Activated naive CD8-positive, alpha-beta T cell (primary cell): ENCODE data around the gene STOX2.

Source experiments
- H3K27ac Mint-ChIP-seq: one replicate; pipeline ENCODE4 v1.8.0; 2021; ENCODE audit warnings: mixed read lengths
- H3K27me3 Mint-ChIP-seq: one replicate; pipeline ENCODE4 v1.8.0; 2021; ENCODE audit warnings: mixed read lengths
- H3K36me3 Mint-ChIP-seq: one replicate; pipeline ENCODE4 v1.8.0; 2021; ENCODE audit warnings: mixed read lengths
- H3K4me1 Mint-ChIP-seq: one replicate; pipeline ENCODE4 v1.8.0; 2021; ENCODE audit warnings: low read depth, mixed read lengths
- H3K4me3 Mint-ChIP-seq: one replicate; pipeline ENCODE4 v1.8.0; 2021; ENCODE audit warnings: mild to moderate bottlenecking, mixed read lengths
- H3K9me3 Mint-ChIP-seq: one replicate; pipeline ENCODE4 v1.8.0; 2021; ENCODE audit warnings: low read depth, mixed read lengths

The STOX2 gene

GRCh38 chr4:183909187-183909586, 4.1 kb downstream of the STOX2 start:
- Mint-ChIP-seq H3K27ac (no peak overlapping the region), H3K4me3 (no peak overlapping the region), H3K36me3 (no peaks in the 10 kb centered on the region), H3K27me3 (peaks cover 29% of the 10 kb centered on the region), H3K4me1 (peaks cover 7% of the 10 kb centered on the region), H3K9me3 (no peaks in the 10 kb centered on the region)

DNA sequence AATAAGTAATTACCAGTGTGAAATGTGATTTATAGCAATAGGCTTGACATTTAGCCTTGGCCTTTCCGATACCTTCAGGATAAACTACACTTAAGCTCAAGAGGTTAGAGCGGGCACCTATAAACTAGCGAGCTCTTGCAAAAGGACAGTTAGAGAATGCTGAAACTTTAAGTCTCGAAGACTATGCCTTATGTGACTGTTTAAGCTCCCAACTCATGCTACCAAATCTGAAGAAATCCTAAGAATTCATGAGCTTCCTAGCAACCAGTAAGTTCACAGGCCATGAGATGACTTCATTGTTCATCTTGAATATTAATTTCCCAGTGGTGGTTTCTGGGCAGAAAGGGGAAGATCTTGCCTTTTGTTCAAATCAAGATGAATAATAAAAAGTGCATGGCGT, 4.7 kb downstream of the STOX2 start:
- Mint-ChIP-seq H3K27ac (no peak overlapping the region), H3K9me3 (no peaks in the 10 kb centered on the region), H3K4me1 (peaks cover 6% of the 10 kb centered on the region), H3K36me3 (no peaks in the 10 kb centered on the region), H3K27me3 (peaks cover 26% of the 10 kb centered on the region), H3K4me3 (no peak overlapping the region)

DNA sequence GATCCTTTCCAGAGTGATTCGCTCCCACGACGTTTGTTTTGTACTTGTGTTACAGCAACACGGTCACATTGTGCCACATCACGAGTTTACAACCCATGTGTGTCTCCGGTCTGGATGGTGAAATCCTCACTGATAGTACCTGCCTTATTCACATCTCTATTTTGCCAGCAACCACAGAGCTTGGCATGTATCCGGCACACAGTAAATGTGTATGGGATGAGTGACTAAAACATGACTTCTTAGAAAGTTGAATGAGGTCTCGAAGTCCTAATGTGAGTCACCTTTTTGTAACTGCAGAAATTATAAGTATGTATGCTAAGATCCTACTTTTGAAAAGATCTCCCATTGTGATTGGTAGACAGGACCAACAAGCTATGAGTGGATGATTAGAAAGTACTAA, 7.5 kb downstream of the STOX2 start:
- H3K27me3 Mint-ChIP-seq: peaks cover 23% of the 10 kb centered on the region
- H3K9me3 Mint-ChIP-seq: no peaks in the 10 kb centered on the region
- H3K36me3 Mint-ChIP-seq: no peaks in the 10 kb centered on the region
- no peak overlapping the region for H3K4me3 Mint-ChIP-seq
- H3K4me1 Mint-ChIP-seq: no peaks in the 10 kb centered on the region
- H3K27ac Mint-ChIP-seq: no peak overlapping the region

DNA sequence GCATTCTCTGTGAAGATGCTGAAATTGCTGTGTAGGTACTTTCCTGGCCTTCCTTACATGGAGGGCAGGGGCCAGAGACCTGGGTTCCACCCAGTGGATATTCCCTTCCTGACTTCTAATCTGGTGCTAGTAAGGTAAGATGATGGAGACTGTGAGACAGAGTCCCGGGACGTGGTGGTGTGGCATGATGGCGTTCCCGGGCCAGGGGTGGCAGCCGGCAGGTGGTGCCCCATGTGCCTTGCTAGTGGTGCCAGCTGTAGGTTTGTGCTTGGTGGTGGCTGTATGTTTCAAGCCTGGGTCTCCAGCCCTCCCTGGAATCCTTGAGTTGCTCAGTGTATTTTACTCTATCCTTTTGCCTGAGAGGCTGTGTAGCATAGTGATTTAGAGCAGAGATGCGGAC, 10.9 kb downstream of the STOX2 start:
- Mint-ChIP-seq H3K36me3 (no peaks in the 10 kb centered on the region), H3K9me3 (no peaks in the 10 kb centered on the region), H3K27ac (no peak overlapping the region), H3K4me1 (no peaks in the 10 kb centered on the region), H3K27me3 (peaks cover 1% of the 10 kb centered on the region), H3K4me3 (no peak overlapping the region)

- peaks cover 1% of the 10 kb centered on the region for H3K27me3 Mint-ChIP-seq
- no peaks in the 10 kb centered on the region for H3K36me3 Mint-ChIP-seq
- H3K4me3 Mint-ChIP-seq: no peak overlapping the region
- no peaks in the 10 kb centered on the region for H3K4me1 Mint-ChIP-seq
- H3K9me3 Mint-ChIP-seq: no peaks in the 10 kb centered on the region
- no peak overlapping the region for H3K27ac Mint-ChIP-seq
Observed at GRCh38 chr4:183918696-183919095, 13.6 kb downstream of the STOX2 start.

DNA sequence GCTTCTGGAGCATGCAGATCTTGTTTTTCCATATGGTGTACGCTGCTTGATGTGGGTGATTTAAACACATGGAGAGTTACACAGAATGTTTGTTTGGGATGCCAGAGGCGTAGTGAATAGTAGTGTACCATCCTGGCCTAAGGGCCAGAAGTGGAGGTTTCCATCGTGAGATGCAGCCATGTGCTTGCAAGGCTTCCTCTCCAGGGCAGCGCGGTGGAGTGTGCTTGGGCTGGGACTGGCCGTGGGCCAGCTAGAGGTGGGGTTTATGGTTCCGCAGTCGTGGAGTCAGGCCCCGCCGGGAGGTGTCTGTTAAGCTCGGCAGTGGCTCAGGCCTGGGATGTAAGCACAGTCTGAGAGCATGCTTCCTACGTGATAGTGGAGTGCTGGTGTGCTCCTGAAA, 14.0 kb downstream of the STOX2 start:
- Mint-ChIP-seq H3K27ac (no peak overlapping the region), H3K4me3 (no peak overlapping the region), H3K36me3 (no peaks in the 10 kb centered on the region), H3K27me3 (peaks cover 1% of the 10 kb centered on the region), H3K9me3 (no peaks in the 10 kb centered on the region), H3K4me1 (no peaks in the 10 kb centered on the region)

GRCh38 chr4:183920512-183920911, 15.4 kb downstream of the STOX2 start:
- H3K9me3 Mint-ChIP-seq: no peaks in the 10 kb centered on the region
- no peaks in the 10 kb centered on the region for H3K36me3 Mint-ChIP-seq
- H3K4me1 Mint-ChIP-seq: no peaks in the 10 kb centered on the region
- peaks cover 1% of the 10 kb centered on the region for H3K27me3 Mint-ChIP-seq
- no peak overlapping the region for H3K4me3 Mint-ChIP-seq
- no peak overlapping the region for H3K27ac Mint-ChIP-seq

DNA sequence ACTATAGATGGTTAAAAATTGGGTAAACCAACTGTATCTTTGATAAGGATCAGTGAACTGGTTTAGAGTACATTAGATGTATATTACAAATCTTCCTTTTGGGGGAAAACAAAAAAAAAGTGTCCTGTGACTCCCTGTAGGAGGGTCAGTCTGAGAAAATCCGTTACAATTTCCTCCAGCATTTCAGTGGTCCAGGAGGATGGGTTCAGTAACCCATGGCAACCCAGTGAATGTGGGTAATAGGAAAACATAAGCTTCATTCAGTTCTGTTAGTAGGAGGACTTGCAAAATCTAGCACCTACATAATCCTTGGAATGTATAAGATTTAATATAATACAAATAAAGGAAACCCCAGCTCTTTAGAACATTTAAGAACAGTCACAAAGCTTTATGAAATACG, 16.2 kb downstream of the STOX2 start:
- H3K9me3 Mint-ChIP-seq: no peaks in the 10 kb centered on the region
- H3K27ac Mint-ChIP-seq: no peak overlapping the region
- H3K4me1 Mint-ChIP-seq: no peaks in the 10 kb centered on the region
- H3K27me3 Mint-ChIP-seq: peaks cover 1% of the 10 kb centered on the region
- H3K4me3 Mint-ChIP-seq: no peak overlapping the region
- H3K36me3 Mint-ChIP-seq: no peaks in the 10 kb centered on the region

DNA sequence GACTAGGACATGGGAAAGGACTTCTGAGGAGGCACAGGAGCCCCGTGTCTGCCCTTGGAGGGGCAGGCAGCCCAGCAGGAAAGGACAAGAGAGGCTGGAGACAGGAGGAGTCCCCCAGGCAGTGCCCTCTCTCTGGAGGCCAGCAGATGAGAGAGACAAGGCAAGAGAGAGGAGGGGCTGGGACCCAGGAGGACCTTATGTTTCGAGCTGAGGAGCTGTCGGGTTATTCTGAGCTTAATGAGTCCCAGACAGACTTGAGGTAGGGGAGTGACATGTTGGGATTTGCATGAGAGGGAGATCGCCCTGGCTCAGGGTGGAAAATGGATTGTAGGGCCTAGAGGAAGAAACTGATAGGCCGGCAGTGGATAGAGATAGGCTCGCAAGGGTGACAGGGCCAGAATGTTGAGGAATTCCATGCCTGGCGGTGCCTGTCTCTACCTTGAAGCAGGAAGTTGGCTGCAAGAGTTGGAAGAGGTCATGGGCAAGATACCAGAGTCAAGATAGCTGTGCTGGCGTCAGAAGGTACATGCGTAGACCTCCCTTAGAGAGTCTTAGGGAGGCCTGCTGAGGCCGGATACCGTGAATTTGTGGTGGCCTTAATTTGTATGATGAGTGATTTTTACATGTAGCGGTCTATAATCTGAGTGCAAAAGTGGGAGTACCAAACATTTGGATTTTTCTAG, 19.4 kb downstream of the STOX2 start:
- no peaks in the 10 kb centered on the region for H3K4me1 Mint-ChIP-seq

GRCh38 chr4:183926950-183927349, 21.8 kb downstream of the STOX2 start:
- no peaks in the 10 kb centered on the region for H3K36me3 Mint-ChIP-seq
- no peaks in the 10 kb centered on the region for H3K4me1 Mint-ChIP-seq
- H3K4me3 Mint-ChIP-seq: no peak overlapping the region
- H3K9me3 Mint-ChIP-seq: no peaks in the 10 kb centered on the region
- no peaks in the 10 kb centered on the region for H3K27me3 Mint-ChIP-seq
- H3K27ac Mint-ChIP-seq: no peak overlapping the region

More for the DNA sequence above, 19.4 kb downstream of the STOX2 start:
- Mint-ChIP-seq H3K9me3 (no peaks in the 10 kb centered on the region), H3K27ac (no peak overlapping the region), H3K4me3 (no peak overlapping the region), H3K27me3 (no peaks in the 10 kb centered on the region), H3K36me3 (no peaks in the 10 kb centered on the region)

DNA sequence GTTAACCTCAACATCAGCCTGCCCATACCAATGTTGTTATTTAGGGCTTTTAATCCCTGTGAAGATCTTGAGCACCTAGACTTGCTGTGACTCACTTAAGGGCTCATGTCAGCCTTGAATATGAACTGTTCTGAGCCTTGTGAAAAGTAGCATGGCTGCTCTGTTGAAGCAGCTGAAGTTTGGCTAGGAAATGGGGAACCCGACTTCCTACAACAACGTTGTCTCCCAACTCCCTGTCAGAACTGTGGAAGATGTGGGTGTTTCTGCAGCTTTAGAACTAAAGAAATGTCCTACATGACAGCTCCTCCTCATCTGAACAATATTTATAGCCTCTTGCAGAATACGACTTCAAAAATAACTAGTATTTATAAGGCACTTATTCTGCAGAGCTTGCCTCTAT, 27.5 kb downstream of the STOX2 start:
- H3K4me3 Mint-ChIP-seq: no peak overlapping the region
- H3K9me3 Mint-ChIP-seq: no peaks in the 10 kb centered on the region
- H3K27ac Mint-ChIP-seq: no peak overlapping the region
- H3K4me1 Mint-ChIP-seq: no peaks in the 10 kb centered on the region
- H3K27me3 Mint-ChIP-seq: no peaks in the 10 kb centered on the region
- H3K36me3 Mint-ChIP-seq: no peaks in the 10 kb centered on the region

- Mint-ChIP-seq H3K27ac (no peak overlapping the region), H3K9me3 (no peaks in the 10 kb centered on the region), H3K27me3 (no peaks in the 10 kb centered on the region), H3K4me1 (no peaks in the 10 kb centered on the region), H3K4me3 (no peak overlapping the region), H3K36me3 (no peaks in the 10 kb centered on the region)
Observed at GRCh38 chr4:183934761-183935160, 29.7 kb downstream of the STOX2 start.

DNA sequence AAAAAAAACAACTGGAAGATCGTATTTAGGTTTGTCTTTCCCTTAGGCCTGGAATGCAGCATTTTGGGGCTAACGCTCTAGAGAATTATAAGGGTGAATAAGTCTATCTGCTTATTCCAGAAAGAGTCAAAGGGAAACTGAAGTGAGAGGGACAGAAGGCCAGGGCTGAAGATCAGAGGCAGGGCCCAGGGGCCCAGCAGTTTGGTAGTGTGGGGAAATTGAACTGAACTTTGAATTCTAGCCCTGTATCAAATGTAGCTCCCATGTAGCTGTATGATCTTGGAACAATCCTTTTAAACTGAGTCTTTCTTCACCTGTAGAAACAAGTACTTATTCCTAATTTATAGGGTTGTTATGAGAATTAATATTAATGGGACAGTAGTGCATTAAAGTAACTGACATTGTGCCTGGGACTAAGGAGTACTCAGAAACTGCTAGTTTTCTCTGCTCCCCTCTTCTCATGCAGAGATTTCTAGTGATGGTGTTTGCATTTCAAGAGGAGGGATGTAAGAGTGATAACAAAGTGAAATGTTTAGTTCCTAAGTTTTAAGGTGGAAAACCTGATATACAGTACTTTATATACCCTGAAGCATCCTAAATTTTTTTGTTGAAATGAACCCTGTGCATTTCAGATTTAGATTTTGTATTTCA, 30.4 kb downstream of the STOX2 start:
- no peak overlapping the region for H3K4me3 Mint-ChIP-seq
- H3K9me3 Mint-ChIP-seq: no peaks in the 10 kb centered on the region
- H3K36me3 Mint-ChIP-seq: no peaks in the 10 kb centered on the region
- H3K27ac Mint-ChIP-seq: no peak overlapping the region
- no peaks in the 10 kb centered on the region for H3K27me3 Mint-ChIP-seq
- no peaks in the 10 kb centered on the region for H3K4me1 Mint-ChIP-seq

- Mint-ChIP-seq H3K4me3 (no peak overlapping the region), H3K27me3 (no peaks in the 10 kb centered on the region), H3K9me3 (no peaks in the 10 kb centered on the region), H3K27ac (no peak overlapping the region), H3K4me1 (no peaks in the 10 kb centered on the region), H3K36me3 (no peaks in the 10 kb centered on the region)
Observed at GRCh38 chr4:183936047-183936446, 30.9 kb downstream of the STOX2 start.

- no peaks in the 10 kb centered on the region for H3K27me3 Mint-ChIP-seq
- H3K36me3 Mint-ChIP-seq: no peaks in the 10 kb centered on the region
- H3K27ac Mint-ChIP-seq: no peak overlapping the region
- H3K4me1 Mint-ChIP-seq: no peaks in the 10 kb centered on the region
- H3K4me3 Mint-ChIP-seq: no peak overlapping the region
- H3K9me3 Mint-ChIP-seq: no peaks in the 10 kb centered on the region
Observed at GRCh38 chr4:183936574-183937345, 31.7 kb downstream of the STOX2 start.
